ENCODE results near the gene DENND4C.
"Not testable (repeated sequence)": the region's sequence is repeated elsewhere in the genome, so short reads cannot be mapped to it uniquely, and the experiment has no call there.

The DENND4C gene

GRCh38 chr9:19239955-19240354 lies 9.5 kb downstream of the DENND4C start:
- Histone ChIP-seq H2AFZ (no peak overlapping the region), H3K4me3 (ENCODE audit: low read depth, low read length) (no peak overlapping the region), H3K27ac (no peak overlapping the region), H3K4me2 (ENCODE audit: low read length) (no peak overlapping the region), H3K9ac (no peak overlapping the region), H3K27me3 (ENCODE audit: control insufficient read depth, insufficient read depth, low read length) (no peaks in the 10 kb centered on the region), H3K9me3 (ENCODE audit: control insufficient read depth, low read length) (no peaks in the 10 kb centered on the region), H3K4me1 (no peaks in the 10 kb centered on the region), H3K79me2 (peaks cover 30% of the 10 kb centered on the region), H3K36me3 (ENCODE audit: control insufficient read depth, insufficient read depth, low read length) (no peaks in the 10 kb centered on the region)
- TF ChIP-seq, protein P1, sequence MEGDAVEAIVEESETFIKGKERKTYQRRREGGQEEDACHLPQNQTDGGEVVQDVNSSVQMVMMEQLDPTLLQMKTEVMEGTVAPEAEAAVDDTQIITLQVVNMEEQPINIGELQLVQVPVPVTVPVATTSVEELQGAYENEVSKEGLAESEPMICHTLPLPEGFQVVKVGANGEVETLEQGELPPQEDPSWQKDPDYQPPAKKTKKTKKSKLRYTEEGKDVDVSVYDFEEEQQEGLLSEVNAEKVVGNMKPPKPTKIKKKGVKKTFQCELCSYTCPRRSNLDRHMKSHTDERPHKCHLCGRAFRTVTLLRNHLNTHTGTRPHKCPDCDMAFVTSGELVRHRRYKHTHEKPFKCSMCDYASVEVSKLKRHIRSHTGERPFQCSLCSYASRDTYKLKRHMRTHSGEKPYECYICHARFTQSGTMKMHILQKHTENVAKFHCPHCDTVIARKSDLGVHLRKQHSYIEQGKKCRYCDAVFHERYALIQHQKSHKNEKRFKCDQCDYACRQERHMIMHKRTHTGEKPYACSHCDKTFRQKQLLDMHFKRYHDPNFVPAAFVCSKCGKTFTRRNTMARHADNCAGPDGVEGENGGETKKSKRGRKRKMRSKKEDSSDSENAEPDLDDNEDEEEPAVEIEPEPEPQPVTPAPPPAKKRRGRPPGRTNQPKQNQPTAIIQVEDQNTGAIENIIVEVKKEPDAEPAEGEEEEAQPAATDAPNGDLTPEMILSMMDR (IDR thresholded peaks at IDR 0.05): no peak

DNA sequence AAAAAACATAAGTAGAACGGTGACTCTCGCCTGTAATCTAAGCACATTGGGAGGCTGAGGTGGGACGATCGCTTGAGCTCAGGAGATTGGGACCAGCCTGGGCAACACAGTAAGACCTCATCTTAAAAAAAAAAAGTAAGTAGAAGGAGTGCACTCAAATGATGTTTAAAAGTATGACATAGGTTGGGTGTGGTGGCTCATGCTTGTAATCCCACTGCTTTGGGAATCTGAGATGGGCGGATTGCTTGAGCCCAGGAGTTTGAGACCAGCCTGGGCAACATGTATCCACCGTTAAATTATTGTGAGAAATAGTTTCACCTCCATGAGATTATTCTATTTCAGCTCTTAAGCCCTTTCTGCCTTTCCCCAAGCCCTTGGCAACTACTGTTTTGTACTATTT lies 11.2 kb downstream of the DENND4C start:
- H3K4me1 ChIP-seq: no peaks in the 10 kb centered on the region

GRCh38 chr9:19243366-19244033 lies 13.0 kb downstream of the DENND4C start:
- H3K79me2 ChIP-seq: peaks cover 29% of the 10 kb centered on the region
- no peak overlapping the region for H3K9ac ChIP-seq
- no peaks in the 10 kb centered on the region for H3K36me3 ChIP-seq (ENCODE audit: control insufficient read depth, insufficient read depth, low read length)
- H3K27me3 ChIP-seq (ENCODE audit: control insufficient read depth, insufficient read depth, low read length): no peaks in the 10 kb centered on the region
- H3K4me3 ChIP-seq (ENCODE audit: low read depth, low read length): no peak overlapping the region
- H2AFZ ChIP-seq: no peak overlapping the region
- no peak overlapping the region for H3K4me2 ChIP-seq (ENCODE audit: low read length)
- no peaks in the 10 kb centered on the region for H3K9me3 ChIP-seq (ENCODE audit: control insufficient read depth, low read length)
- H3K27ac ChIP-seq: no peak overlapping the region
- H3K4me1 ChIP-seq: no peaks in the 10 kb centered on the region
- TF ChIP-seq, protein P1 (IDR thresholded peaks at IDR 0.05): no peak

More for the DNA sequence above, 11.2 kb downstream of the DENND4C start:
- Histone ChIP-seq H3K27me3 (ENCODE audit: control insufficient read depth, insufficient read depth, low read length) (no peaks in the 10 kb centered on the region), H3K79me2 (peaks cover 32% of the 10 kb centered on the region), H3K36me3 (ENCODE audit: control insufficient read depth, insufficient read depth, low read length) (no peaks in the 10 kb centered on the region), H3K4me3 (ENCODE audit: low read depth, low read length) (no peak overlapping the region), H3K9ac (no peak overlapping the region), H3K27ac (no peak overlapping the region), H3K9me3 (ENCODE audit: control insufficient read depth, low read length) (no peaks in the 10 kb centered on the region), H2AFZ (no peak overlapping the region), H3K4me2 (ENCODE audit: low read length) (no peak overlapping the region)
- TF ChIP-seq, protein P1 (IDR thresholded peaks at IDR 0.05): no peak

- Histone ChIP-seq H3K79me2 (peaks cover 35% of the 10 kb centered on the region), H3K4me3 (ENCODE audit: low read depth, low read length) (no peak overlapping the region), H3K9me3 (ENCODE audit: control insufficient read depth, low read length) (no peaks in the 10 kb centered on the region), H3K27ac (no peak overlapping the region), H3K36me3 (ENCODE audit: control insufficient read depth, insufficient read depth, low read length) (no peaks in the 10 kb centered on the region), H3K4me2 (ENCODE audit: low read length) (no peak overlapping the region), H3K27me3 (ENCODE audit: control insufficient read depth, insufficient read depth, low read length) (no peaks in the 10 kb centered on the region), H3K9ac (no peak overlapping the region), H3K4me1 (no peaks in the 10 kb centered on the region), H2AFZ (no peak overlapping the region)
- TF ChIP-seq, protein P1 (IDR thresholded peaks at IDR 0.05): no peak
Measured at GRCh38 chr9:19246891-19247290, 16.4 kb downstream of the DENND4C start.

GRCh38 chr9:19247420-19247819 lies 16.9 kb downstream of the DENND4C start:
- H2AFZ ChIP-seq: no peak overlapping the region
- H3K9ac ChIP-seq: no peak overlapping the region
- TF ChIP-seq, protein P1 (IDR thresholded peaks at IDR 0.05): no peak
- H3K79me2 ChIP-seq: peaks cover 32% of the 10 kb centered on the region
- no peaks in the 10 kb centered on the region for H3K36me3 ChIP-seq (ENCODE audit: control insufficient read depth, insufficient read depth, low read length)
- H3K4me1 ChIP-seq: no peaks in the 10 kb centered on the region
- no peaks in the 10 kb centered on the region for H3K27me3 ChIP-seq (ENCODE audit: control insufficient read depth, insufficient read depth, low read length)
- H3K27ac ChIP-seq: no peak overlapping the region
- H3K9me3 ChIP-seq (ENCODE audit: control insufficient read depth, low read length): no peaks in the 10 kb centered on the region
- H3K4me2 ChIP-seq (ENCODE audit: low read length): no peak overlapping the region
- H3K4me3 ChIP-seq (ENCODE audit: low read depth, low read length): no peak overlapping the region

DNA sequence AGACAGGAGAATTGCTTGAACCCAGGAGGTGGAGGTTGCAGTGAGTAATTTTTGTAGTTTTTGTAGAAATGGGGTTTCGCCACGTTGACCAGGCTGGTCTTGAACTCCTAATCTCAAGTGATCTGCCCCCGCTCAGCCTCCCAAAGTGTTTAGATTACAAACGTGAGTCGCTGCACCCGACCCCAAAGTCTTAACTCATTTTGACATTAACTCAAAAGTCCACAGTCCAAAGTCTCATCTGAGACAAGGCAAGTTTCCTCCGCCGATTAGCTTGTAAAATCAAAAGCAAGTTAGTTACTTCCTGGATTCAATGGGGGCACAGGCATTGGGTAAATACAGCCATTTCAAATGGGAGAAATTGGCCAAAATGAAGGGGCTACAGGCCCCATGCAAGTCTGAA lies 19.9 kb downstream of the DENND4C start:
- not testable (repeated sequence) for H3K4me2 ChIP-seq (ENCODE audit: low read length); H3K4me1 ChIP-seq; H2AFZ ChIP-seq

DNA sequence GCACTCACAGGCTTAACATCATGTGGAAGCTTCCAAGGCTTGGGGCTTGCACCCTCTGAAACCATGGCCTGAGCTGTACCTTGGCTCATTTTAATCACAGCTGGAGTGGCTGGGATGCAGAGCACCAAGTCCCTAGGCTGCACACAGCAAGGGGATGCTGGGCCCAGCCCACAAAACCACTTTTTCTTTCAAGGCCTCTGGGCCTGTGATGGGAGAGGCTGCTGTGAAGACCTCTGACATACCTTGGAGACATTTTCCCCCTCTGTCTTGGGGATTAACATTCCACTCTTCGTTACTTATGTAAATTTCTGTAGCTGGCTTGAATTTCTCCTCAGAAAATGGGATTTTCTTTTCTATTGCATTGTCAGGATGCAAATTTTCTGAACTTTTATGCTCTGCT lies 20.7 kb downstream of the DENND4C start:
- H2AFZ ChIP-seq; H3K4me1 ChIP-seq; H3K4me2 ChIP-seq (ENCODE audit: low read length); H3K27ac ChIP-seq; H3K9ac ChIP-seq; H3K27me3 ChIP-seq (ENCODE audit: control insufficient read depth, insufficient read depth, low read length); H3K9me3 ChIP-seq (ENCODE audit: control insufficient read depth, low read length); H3K4me3 ChIP-seq (ENCODE audit: low read depth, low read length); H3K36me3 ChIP-seq (ENCODE audit: control insufficient read depth, insufficient read depth, low read length): not testable (repeated sequence)
- peaks cover 23% of the 10 kb centered on the region for H3K79me2 ChIP-seq

More for the DNA sequence above, 19.9 kb downstream of the DENND4C start:
- peaks cover 25% of the 10 kb centered on the region for H3K79me2 ChIP-seq
- H3K9me3 ChIP-seq (ENCODE audit: control insufficient read depth, low read length); H3K27me3 ChIP-seq (ENCODE audit: control insufficient read depth, insufficient read depth, low read length); H3K27ac ChIP-seq; H3K9ac ChIP-seq; H3K36me3 ChIP-seq (ENCODE audit: control insufficient read depth, insufficient read depth, low read length); H3K4me3 ChIP-seq (ENCODE audit: low read depth, low read length): not testable (repeated sequence)
